Measurements from ENCODE around the gene ANGPTL8.

ANGPTL8 gene

GRCh38 chr19:11203194-11204075, 36.0 kb upstream of the ANGPTL8 start:
- peak; percentile 64 for DNase-seq (ENCODE audit: low read depth)

- no peak for DNase-seq (ENCODE audit: low read depth)
These were observed 35.3 kb upstream of the ANGPTL8 start for GRCh38 chr19:11204076-11204602.

- no peak for DNase-seq (ENCODE audit: low read depth)
These were observed 34.5 kb upstream of the ANGPTL8 start for GRCh38 chr19:11204943-11205349.

- no peak for DNase-seq (ENCODE audit: low read depth)
These were observed 33.4 kb upstream of the ANGPTL8 start for GRCh38 chr19:11205939-11206570.

- DNase-seq (ENCODE audit: low read depth): no peak
These were observed 30.6 kb upstream of the ANGPTL8 start for GRCh38 chr19:11208561-11209471.

- no peak for DNase-seq (ENCODE audit: low read depth)
These were observed 29.4 kb upstream of the ANGPTL8 start for GRCh38 chr19:11209839-11210655.

GRCh38 chr19:11210656-11210928, 28.8 kb upstream of the ANGPTL8 start:
- DNase-seq (ENCODE audit: low read depth): no peak

GRCh38 chr19:11214387-11214786, 25.0 kb upstream of the ANGPTL8 start:
- DNase-seq (ENCODE audit: low read depth): no peak

GRCh38 chr19:11221082-11221598, 18.3 kb upstream of the ANGPTL8 start:
- DNase-seq (ENCODE audit: low read depth): no peak

GRCh38 chr19:11223200-11223599, 16.2 kb upstream of the ANGPTL8 start:
- DNase-seq (ENCODE audit: low read depth): no peak

- no peak for DNase-seq (ENCODE audit: low read depth)
These were observed 15.0 kb upstream of the ANGPTL8 start for GRCh38 chr19:11224429-11224828.

GRCh38 chr19:11225172-11225571, 14.2 kb upstream of the ANGPTL8 start:
- DNase-seq (ENCODE audit: low read depth): no peak

GRCh38 chr19:11225815-11226214, 13.6 kb upstream of the ANGPTL8 start:
- DNase-seq (ENCODE audit: low read depth): no peak

- no peak for DNase-seq (ENCODE audit: low read depth)
These were observed 12.7 kb upstream of the ANGPTL8 start for GRCh38 chr19:11226716-11227166.

- DNase-seq (ENCODE audit: low read depth): no peak
These were observed 12.1 kb upstream of the ANGPTL8 start for GRCh38 chr19:11227195-11227886.

GRCh38 chr19:11230621-11231386, 8.6 kb upstream of the ANGPTL8 start:
- no peak for DNase-seq (ENCODE audit: low read depth)

- no peak for DNase-seq (ENCODE audit: low read depth)
These were observed 6.9 kb upstream of the ANGPTL8 start for GRCh38 chr19:11232555-11232954.

- no peak for DNase-seq (ENCODE audit: low read depth)
These were observed 6.3 kb upstream of the ANGPTL8 start for GRCh38 chr19:11233073-11233472.

GRCh38 chr19:11234486-11235075, 4.8 kb upstream of the ANGPTL8 start:
- DNase-seq (ENCODE audit: low read depth): no peak

Measured in GM04504 (cell line).